ENCODE results near the gene TAF6L. TPM values are rescaled to one million over a fixed set of nuclear protein-coding genes. Genes with fewer than 3 reads are reported as not detected.

Gene TAF6L
- polyA plus RNA-seq, 1 donor from 2014 or later = 55.2 TPM

DNA sequence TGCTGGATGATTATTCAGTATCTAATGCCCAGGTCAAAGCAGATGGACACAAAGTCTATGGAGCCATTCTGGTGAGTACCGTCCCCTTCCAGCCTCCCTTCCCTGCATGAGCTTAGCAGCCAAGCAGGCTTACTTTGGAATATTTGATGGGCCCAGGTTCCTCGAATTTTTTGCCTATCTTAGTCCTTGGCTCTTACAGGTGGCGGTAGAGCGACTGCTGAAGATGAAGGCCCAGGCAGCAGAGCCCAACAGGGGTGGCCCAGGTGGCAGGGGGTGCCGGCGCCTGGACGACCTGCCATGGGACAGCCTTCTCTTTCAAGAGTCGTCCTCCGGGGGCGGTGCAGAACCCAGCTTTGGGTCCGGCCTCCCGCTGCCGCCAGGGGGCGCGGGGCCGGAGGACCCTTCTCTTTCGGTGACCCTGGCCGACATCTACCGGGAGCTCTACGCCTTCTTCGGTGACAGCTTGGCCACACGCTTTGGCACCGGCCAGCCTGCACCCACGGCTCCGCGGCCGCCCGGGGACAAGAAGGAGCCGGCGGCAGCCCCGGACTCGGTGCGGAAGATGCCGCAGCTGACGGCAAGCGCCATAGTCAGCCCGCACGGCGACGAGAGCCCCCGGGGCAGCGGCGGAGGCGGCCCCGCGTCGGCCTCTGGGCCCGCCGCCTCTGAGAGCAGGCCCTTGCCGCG lies 15.3 kb downstream of the TAF6L start:
- H3K4me3 ChIP-seq (ENCODE audit: low read length) = peak overlapping the region; percentile 90
- H2AFZ ChIP-seq (ENCODE audit: low read depth, low read length) = no peak overlapping the region
- H3K9me3 ChIP-seq (ENCODE audit: low read length) = no peaks in the 10 kb centered on the region

DNA sequence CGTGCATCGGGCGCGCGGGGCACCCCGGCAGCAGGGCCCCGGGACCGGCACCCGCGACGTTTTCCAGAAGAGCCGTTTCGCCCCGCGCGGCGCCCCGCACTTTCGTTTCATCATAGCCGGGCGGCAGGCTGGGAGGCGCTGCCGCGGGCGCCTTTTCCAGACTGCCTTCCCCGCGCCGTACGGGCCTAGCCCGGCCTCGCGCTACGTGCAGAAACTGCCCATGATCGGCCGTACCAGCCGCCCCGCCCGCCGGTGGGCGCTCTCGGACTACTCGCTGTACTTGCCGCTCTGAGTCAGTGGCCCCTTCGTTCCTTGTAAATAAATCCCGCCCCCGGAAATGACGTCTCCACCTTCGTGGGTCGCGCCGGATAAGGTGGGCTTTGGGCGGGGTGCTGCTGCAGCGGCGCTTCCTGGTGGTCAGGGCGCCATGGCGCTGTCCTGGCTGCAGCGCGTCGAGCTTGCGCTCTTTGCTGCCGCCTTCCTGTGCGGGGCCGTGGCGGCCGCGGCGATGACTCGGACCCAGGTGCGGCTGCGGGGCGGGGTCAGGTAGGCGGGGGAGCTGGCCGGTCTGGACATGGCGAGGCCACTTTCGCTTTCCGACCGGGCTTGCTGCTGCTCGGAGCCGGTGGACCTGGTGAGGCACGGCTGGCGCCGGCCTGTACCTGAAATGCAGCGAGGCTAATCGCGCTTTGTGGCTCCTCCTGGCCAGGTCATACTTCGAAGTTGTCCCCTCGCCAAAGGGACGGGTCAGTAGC lies 16.0 kb downstream of the TAF6L start, which contains the start of gene TMEM179B:
Gene TMEM179B, plus strand, starts transcription at position 398 of the 755 bp plus-strand sequence. Its CDS starts 30 bp downstream, at position 428.
- Histone ChIP-seq H2AFZ (ENCODE audit: low read depth, low read length) (peak within 1 kb of the TSS; percentile 63), H3K27me3 (ENCODE audit: insufficient read depth, low read depth, low read length) (no peaks in the 10 kb centered on the region), H3K27ac (ENCODE audit: low read length) (peak within 1 kb of the TSS; percentile 88), H3F3A (ENCODE audit: insufficient read depth, low read length, poor library complexity, severe bottlenecking) (peaks cover 2% of the 10 kb centered on the region), H3K9me2 (ENCODE audit: insufficient read depth, low read length) (no peaks in the 10 kb centered on the region), H3K4me3 (ENCODE audit: low read length) (peak within 1 kb of the TSS; percentile 90), H3K79me2 (replicated peaks; ENCODE audit: insufficient read depth, low read length) (peaks cover 10% of the 10 kb centered on the region), H3K9ac (ENCODE audit: low read length) (peak within 1 kb of the TSS; percentile 87), H3K36me3 (ENCODE audit: insufficient read depth, low read length) (no peaks in the 10 kb centered on the region), H3K4me2 (ENCODE audit: low read length) (peak within 1 kb of the TSS; percentile 56), H3K9me3 (ENCODE audit: low read length) (no peaks in the 10 kb centered on the region), H4K20me1 (ENCODE audit: insufficient read depth) (no peaks in the 10 kb centered on the region)
- TF ChIP-seq RAD21 (conservative IDR thresholded peaks at IDR 0.05) = peak; percentile 41
- TF ChIP-seq, protein P1, sequence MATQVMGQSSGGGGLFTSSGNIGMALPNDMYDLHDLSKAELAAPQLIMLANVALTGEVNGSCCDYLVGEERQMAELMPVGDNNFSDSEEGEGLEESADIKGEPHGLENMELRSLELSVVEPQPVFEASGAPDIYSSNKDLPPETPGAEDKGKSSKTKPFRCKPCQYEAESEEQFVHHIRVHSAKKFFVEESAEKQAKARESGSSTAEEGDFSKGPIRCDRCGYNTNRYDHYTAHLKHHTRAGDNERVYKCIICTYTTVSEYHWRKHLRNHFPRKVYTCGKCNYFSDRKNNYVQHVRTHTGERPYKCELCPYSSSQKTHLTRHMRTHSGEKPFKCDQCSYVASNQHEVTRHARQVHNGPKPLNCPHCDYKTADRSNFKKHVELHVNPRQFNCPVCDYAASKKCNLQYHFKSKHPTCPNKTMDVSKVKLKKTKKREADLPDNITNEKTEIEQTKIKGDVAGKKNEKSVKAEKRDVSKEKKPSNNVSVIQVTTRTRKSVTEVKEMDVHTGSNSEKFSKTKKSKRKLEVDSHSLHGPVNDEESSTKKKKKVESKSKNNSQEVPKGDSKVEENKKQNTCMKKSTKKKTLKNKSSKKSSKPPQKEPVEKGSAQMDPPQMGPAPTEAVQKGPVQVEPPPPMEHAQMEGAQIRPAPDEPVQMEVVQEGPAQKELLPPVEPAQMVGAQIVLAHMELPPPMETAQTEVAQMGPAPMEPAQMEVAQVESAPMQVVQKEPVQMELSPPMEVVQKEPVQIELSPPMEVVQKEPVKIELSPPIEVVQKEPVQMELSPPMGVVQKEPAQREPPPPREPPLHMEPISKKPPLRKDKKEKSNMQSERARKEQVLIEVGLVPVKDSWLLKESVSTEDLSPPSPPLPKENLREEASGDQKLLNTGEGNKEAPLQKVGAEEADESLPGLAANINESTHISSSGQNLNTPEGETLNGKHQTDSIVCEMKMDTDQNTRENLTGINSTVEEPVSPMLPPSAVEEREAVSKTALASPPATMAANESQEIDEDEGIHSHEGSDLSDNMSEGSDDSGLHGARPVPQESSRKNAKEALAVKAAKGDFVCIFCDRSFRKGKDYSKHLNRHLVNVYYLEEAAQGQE (IDR thresholded peaks at IDR 0.05; ENCODE audit: borderline replicate concordance) = peak; percentile 69
- TF ChIP-seq EZH2 (IDR thresholded peaks at IDR 0.05; ENCODE audit: borderline replicate concordance, insufficient read depth, low read length, poor library complexity, severe bottlenecking) = no peak
- TF ChIP-seq SMC3 (conservative IDR thresholded peaks at IDR 0.05; ENCODE audit: poor library complexity) = peak; percentile 52
- peak; percentile 66 for TF ChIP-seq TAF1 (IDR thresholded peaks at IDR 0.05; ENCODE audit: low read depth)
- TF ChIP-seq, protein P2, sequence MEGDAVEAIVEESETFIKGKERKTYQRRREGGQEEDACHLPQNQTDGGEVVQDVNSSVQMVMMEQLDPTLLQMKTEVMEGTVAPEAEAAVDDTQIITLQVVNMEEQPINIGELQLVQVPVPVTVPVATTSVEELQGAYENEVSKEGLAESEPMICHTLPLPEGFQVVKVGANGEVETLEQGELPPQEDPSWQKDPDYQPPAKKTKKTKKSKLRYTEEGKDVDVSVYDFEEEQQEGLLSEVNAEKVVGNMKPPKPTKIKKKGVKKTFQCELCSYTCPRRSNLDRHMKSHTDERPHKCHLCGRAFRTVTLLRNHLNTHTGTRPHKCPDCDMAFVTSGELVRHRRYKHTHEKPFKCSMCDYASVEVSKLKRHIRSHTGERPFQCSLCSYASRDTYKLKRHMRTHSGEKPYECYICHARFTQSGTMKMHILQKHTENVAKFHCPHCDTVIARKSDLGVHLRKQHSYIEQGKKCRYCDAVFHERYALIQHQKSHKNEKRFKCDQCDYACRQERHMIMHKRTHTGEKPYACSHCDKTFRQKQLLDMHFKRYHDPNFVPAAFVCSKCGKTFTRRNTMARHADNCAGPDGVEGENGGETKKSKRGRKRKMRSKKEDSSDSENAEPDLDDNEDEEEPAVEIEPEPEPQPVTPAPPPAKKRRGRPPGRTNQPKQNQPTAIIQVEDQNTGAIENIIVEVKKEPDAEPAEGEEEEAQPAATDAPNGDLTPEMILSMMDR (IDR thresholded peaks at IDR 0.05; ENCODE audit: poor library complexity, severe bottlenecking) = peak; percentile 59
- TF ChIP-seq MXI1 (conservative IDR thresholded peaks at IDR 0.05; ENCODE audit: poor library complexity, severe bottlenecking) = peak; percentile 87

More for the DNA sequence above, 15.3 kb downstream of the TAF6L start:
- Histone ChIP-seq H3F3A (ENCODE audit: insufficient read depth, low read length, poor library complexity, severe bottlenecking) (no peaks in the 10 kb centered on the region), H3K9ac (ENCODE audit: low read length) (peak overlapping the region; percentile 87), H3K27ac (ENCODE audit: low read length) (peak overlapping the region; percentile 88), H3K79me2 (replicated peaks; ENCODE audit: insufficient read depth, low read length) (peaks cover 10% of the 10 kb centered on the region), H3K27me3 (ENCODE audit: insufficient read depth, low read depth, low read length) (no peaks in the 10 kb centered on the region), H3K9me2 (ENCODE audit: insufficient read depth, low read length) (no peaks in the 10 kb centered on the region), H4K20me1 (ENCODE audit: insufficient read depth) (no peaks in the 10 kb centered on the region), H3K4me2 (ENCODE audit: low read length) (peak overlapping the region; percentile 40), H3K36me3 (ENCODE audit: insufficient read depth, low read length) (no peaks in the 10 kb centered on the region)
- TF ChIP-seq SMC3 (conservative IDR thresholded peaks at IDR 0.05; ENCODE audit: poor library complexity) (peak; percentile 86), EP300 (conservative IDR thresholded peaks at IDR 0.05; ENCODE audit: poor library complexity, severe bottlenecking) (no peak), MXI1 (conservative IDR thresholded peaks at IDR 0.05; ENCODE audit: poor library complexity, severe bottlenecking) (no peak), POLR2AphosphoS5 (IDR thresholded peaks at IDR 0.05) (peak; percentile 61), RAD21 (conservative IDR thresholded peaks at IDR 0.05) (peak; percentile 63), TAF1 (IDR thresholded peaks at IDR 0.05; ENCODE audit: low read depth) (peak; percentile 20), EZH2 (IDR thresholded peaks at IDR 0.05; ENCODE audit: borderline replicate concordance, insufficient read depth, low read length, poor library complexity, severe bottlenecking) (no peak)
- TF ChIP-seq, protein P1 (IDR thresholded peaks at IDR 0.05; ENCODE audit: borderline replicate concordance) = peak; percentile 31
- TF ChIP-seq, protein P2 (IDR thresholded peaks at IDR 0.05; ENCODE audit: poor library complexity, severe bottlenecking) = peak; percentile 93

Measured in neural cell (in vitro differentiated cells).